ENCODE data around the gene AAGAB. TPM values are rescaled to one million over a fixed set of nuclear protein-coding genes. Genes with fewer than 3 reads are reported as not detected.

The AAGAB gene
- polyA plus RNA-seq, 1 donor from 2014 or later, result 43.1 TPM

GRCh38 chr15:67207555-67208207 lies 46.8 kb downstream of the AAGAB start:
- Mint-ChIP-seq H3K4me3 (no peak overlapping the region), H3K27me3 (no peaks in the 10 kb centered on the region), H3K27ac (no peak overlapping the region), H3K4me1 (no peaks in the 10 kb centered on the region), H3K36me3 (peaks cover 8% of the 10 kb centered on the region), H3K9me3 (no peaks in the 10 kb centered on the region)

GRCh38 chr15:67202991-67203390 lies 51.5 kb downstream of the AAGAB start:
- peaks cover 5 to 9% (median 7%) of the 10 kb centered on the region in 3 donors for H3K4me1 Mint-ChIP-seq
- H3K36me3 Mint-ChIP-seq, result peaks cover 4% of the 10 kb centered on the region
- H3K9me3 Mint-ChIP-seq, result no peaks in the 10 kb centered on the region

GRCh38 chr15:67202091-67202490 lies 52.4 kb downstream of the AAGAB start:
- peaks cover 8 to 16% (median 8%) of the 10 kb centered on the region in 3 donors for H3K4me1 Mint-ChIP-seq
- H3K36me3 Mint-ChIP-seq, result peaks cover 3% of the 10 kb centered on the region
- H3K27ac Mint-ChIP-seq, result no peak overlapping the region
- no peaks in the 10 kb centered on the region for H3K9me3 Mint-ChIP-seq
- no peak overlapping the region for H3K4me3 Mint-ChIP-seq
- no peaks in the 10 kb centered on the region for H3K27me3 Mint-ChIP-seq

More at GRCh38 chr15:67202991-67203390, 51.5 kb downstream of the AAGAB start:
- no peaks in the 10 kb centered on the region for H3K27me3 Mint-ChIP-seq
- H3K4me3 Mint-ChIP-seq, result no peak overlapping the region
- peak overlapping the region in 1 of 3 donors; percentile 32 for H3K27ac Mint-ChIP-seq

GRCh38 chr15:67201136-67201535 lies 53.3 kb downstream of the AAGAB start:
- Mint-ChIP-seq H3K27me3 (no peaks in the 10 kb centered on the region), H3K36me3 (peaks cover 3% of the 10 kb centered on the region), H3K4me1 (peaks cover 8 to 19% (median 8%) of the 10 kb centered on the region in 3 donors), H3K27ac (peak overlapping the region in 1 of 3 donors; percentile 1), H3K4me3 (no peak overlapping the region), H3K9me3 (no peaks in the 10 kb centered on the region)

GRCh38 chr15:67199881-67200763 lies 54.3 kb downstream of the AAGAB start:
- H3K4me1 Mint-ChIP-seq, result peaks cover 8 to 19% (median 8%) of the 10 kb centered on the region in 3 donors
- peaks cover 3% of the 10 kb centered on the region for H3K36me3 Mint-ChIP-seq
- H3K4me3 Mint-ChIP-seq, result no peak overlapping the region
- H3K9me3 Mint-ChIP-seq, result no peaks in the 10 kb centered on the region
- H3K27ac Mint-ChIP-seq, result no peak overlapping the region
- H3K27me3 Mint-ChIP-seq, result no peaks in the 10 kb centered on the region

GRCh38 chr15:67199391-67199790 lies 55.1 kb downstream of the AAGAB start:
- H3K27me3 Mint-ChIP-seq, result no peaks in the 10 kb centered on the region
- H3K27ac Mint-ChIP-seq, result peak overlapping the region in 1 of 3 donors; percentile 11
- peaks cover 8 to 19% (median 8%) of the 10 kb centered on the region in 3 donors for H3K4me1 Mint-ChIP-seq
- peaks cover 3% of the 10 kb centered on the region for H3K36me3 Mint-ChIP-seq
- H3K4me3 Mint-ChIP-seq, result no peak overlapping the region
- H3K9me3 Mint-ChIP-seq, result no peaks in the 10 kb centered on the region

- peaks cover 5% of the 10 kb centered on the region for H3K36me3 Mint-ChIP-seq
These were observed 56.2 kb downstream of the AAGAB start for GRCh38 chr15:67198157-67198754.

GRCh38 chr15:67197364-67197695 lies 57.1 kb downstream of the AAGAB start:
- Mint-ChIP-seq H3K27ac (peak overlapping the region; percentile 41 to 90 (median 48)), H3K4me1 (peaks cover 8 to 19% (median 12%) of the 10 kb centered on the region in 3 donors), H3K27me3 (no peaks in the 10 kb centered on the region), H3K4me3 (no peak overlapping the region), H3K36me3 (peaks cover 7% of the 10 kb centered on the region), H3K9me3 (no peaks in the 10 kb centered on the region)

More at GRCh38 chr15:67198157-67198754, 56.2 kb downstream of the AAGAB start:
- H3K9me3 Mint-ChIP-seq, result no peaks in the 10 kb centered on the region
- peak overlapping the region; percentile 34 to 91 (median 48) for H3K27ac Mint-ChIP-seq
- H3K4me3 Mint-ChIP-seq, result peak overlapping the region in 1 of 4 donors; percentile 2
- peaks cover 8 to 19% (median 8%) of the 10 kb centered on the region in 3 donors for H3K4me1 Mint-ChIP-seq
- no peaks in the 10 kb centered on the region for H3K27me3 Mint-ChIP-seq

GRCh38 chr15:67196672-67197363 lies 57.6 kb downstream of the AAGAB start:
- Mint-ChIP-seq H3K36me3 (peaks cover 7% of the 10 kb centered on the region), H3K9me3 (no peaks in the 10 kb centered on the region), H3K4me3 (no peak overlapping the region), H3K27ac (peak overlapping the region in 2 of 3 donors; percentile 48 to 90), H3K4me1 (peaks cover 8 to 19% (median 12%) of the 10 kb centered on the region in 3 donors), H3K27me3 (no peaks in the 10 kb centered on the region)

- Mint-ChIP-seq H3K36me3 (peaks cover 6% of the 10 kb centered on the region), H3K27me3 (no peaks in the 10 kb centered on the region), H3K4me1 (peaks cover 8 to 19% (median 12%) of the 10 kb centered on the region in 3 donors), H3K4me3 (no peak overlapping the region), H3K9me3 (no peaks in the 10 kb centered on the region), H3K27ac (peak overlapping the region in 2 of 3 donors; percentile 7 to 19)
These were observed 58.2 kb downstream of the AAGAB start for GRCh38 chr15:67196222-67196621.

GRCh38 chr15:67195305-67195704 lies 59.2 kb downstream of the AAGAB start:
- peak overlapping the region in 2 of 3 donors; percentile 39 to 57 for H3K27ac Mint-ChIP-seq
- no peak overlapping the region for H3K4me3 Mint-ChIP-seq
- H3K9me3 Mint-ChIP-seq, result no peaks in the 10 kb centered on the region
- peaks cover 8 to 19% (median 12%) of the 10 kb centered on the region in 3 donors for H3K4me1 Mint-ChIP-seq
- peaks cover 4% of the 10 kb centered on the region for H3K36me3 Mint-ChIP-seq
- no peaks in the 10 kb centered on the region for H3K27me3 Mint-ChIP-seq

GRCh38 chr15:67194171-67195114 lies 60.0 kb downstream of the AAGAB start:
- Mint-ChIP-seq H3K4me3 (no peak overlapping the region), H3K9me3 (no peaks in the 10 kb centered on the region), H3K27me3 (no peaks in the 10 kb centered on the region), H3K27ac (peak overlapping the region in 2 of 3 donors; percentile 57 to 69), H3K4me1 (peaks cover 8 to 18% (median 12%) of the 10 kb centered on the region in 3 donors), H3K36me3 (peaks cover 4% of the 10 kb centered on the region)

GRCh38 chr15:67193223-67193990 lies 61.1 kb downstream of the AAGAB start:
- H3K4me3 Mint-ChIP-seq, result no peak overlapping the region
- peaks cover 5 to 14% (median 11%) of the 10 kb centered on the region in 3 donors for H3K4me1 Mint-ChIP-seq
- H3K9me3 Mint-ChIP-seq, result no peaks in the 10 kb centered on the region
- H3K27me3 Mint-ChIP-seq, result no peaks in the 10 kb centered on the region
- peak overlapping the region in 2 of 3 donors; percentile 63 to 74 for H3K27ac Mint-ChIP-seq
- peaks cover 7% of the 10 kb centered on the region for H3K36me3 Mint-ChIP-seq

Measured in IgD-negative memory B cell (primary cell).